HG03066 (cell line): Measurements from ENCODE around the gene IGLON5.

Source experiments
- ATAC-seq: cut with Tn5 transposase; IDR thresholded peaks from one replicate; pipeline ENCODE4 v1.9.1; 2021; ENCODE audit warnings: low read depth; ENCODE audit not compliant: unreplicated experiment

Gene IGLON5

DNA sequence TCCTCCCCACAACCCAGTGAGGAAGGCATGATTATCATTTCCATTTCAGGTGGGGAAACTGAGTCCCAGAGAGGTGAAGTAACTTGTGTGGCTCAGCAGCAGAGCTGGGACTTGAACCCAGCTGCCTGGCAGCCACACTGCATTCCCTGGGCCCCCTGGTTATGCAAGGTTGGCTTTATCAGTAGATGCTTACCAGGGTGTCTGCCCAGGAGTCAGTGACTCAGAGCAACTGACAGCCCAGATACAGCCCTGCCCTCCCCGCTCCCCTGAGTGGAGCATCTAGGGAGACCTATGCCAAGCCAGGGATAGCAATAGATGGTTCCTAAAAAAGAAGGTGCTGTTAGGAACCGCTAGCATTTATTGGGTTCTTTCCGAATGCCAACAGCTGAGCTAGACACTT, 5.9 kb downstream of the IGLON5 start:
- ATAC-seq: no peak

DNA sequence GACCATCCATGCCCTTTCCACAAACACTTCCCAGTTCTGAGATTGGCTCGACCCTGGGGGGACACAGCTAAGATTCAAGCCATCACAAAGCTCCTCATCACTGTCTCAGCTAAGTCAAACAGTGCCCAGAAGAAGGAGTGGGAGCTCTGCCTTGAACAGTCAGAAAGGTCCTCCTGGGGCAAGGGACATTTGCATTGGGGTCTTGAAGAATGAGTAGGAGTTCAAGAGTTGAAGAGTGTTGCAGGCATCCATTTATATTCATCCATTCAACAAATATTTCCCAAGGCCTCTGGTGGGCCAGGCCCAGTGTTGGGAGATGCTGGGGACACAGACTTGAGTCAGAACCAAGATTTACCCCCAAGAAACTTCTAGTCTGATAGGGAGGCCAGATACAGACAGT, 6.5 kb downstream of the IGLON5 start:
- no peak for ATAC-seq

DNA sequence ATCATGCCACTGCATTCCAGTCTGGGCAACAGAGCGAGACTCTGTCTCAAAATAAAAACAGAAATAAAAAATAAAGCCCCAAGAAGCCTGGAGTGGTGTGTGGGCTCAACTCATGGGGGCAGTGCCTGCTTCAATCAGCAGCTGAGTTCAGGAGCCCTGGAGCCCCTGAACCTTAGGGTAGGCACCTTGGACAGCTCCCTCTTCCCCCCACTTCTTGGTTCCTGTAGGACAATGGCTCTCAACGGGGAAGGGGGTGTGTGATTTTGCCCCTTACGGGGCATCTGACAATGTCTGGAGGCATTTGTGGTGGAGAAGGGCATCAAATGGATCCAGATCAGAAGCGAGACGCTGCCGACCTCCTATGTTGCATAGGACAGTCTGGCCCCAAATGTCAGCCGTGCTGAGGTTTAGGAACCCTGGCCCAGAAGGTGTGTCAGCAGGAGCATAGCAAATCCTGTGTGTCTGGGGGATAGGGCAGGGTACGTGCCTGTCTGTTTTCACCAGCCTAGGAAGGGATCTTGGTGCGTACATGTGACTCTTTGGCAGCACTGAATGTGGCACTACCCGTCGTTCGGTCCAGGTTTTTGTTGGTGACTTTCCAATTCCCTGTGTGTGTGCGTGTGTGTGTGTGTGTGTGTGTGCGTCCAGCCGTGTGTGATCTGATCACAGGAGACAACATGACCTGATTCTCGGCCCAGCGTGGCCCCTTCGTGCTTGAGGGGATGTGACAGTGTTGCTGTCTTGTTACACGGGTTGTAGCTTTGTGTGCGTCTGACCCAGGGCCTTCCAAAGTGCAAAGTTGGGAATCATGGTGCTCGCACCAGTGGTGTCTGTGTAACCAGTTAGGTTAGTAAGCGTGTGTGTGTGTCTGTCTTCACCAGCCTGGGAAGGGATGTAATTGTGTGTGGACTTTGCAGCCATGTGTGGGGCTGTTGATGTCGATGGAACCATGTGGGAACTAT, 7.5 kb downstream of the IGLON5 start:
- ATAC-seq: no peak

DNA sequence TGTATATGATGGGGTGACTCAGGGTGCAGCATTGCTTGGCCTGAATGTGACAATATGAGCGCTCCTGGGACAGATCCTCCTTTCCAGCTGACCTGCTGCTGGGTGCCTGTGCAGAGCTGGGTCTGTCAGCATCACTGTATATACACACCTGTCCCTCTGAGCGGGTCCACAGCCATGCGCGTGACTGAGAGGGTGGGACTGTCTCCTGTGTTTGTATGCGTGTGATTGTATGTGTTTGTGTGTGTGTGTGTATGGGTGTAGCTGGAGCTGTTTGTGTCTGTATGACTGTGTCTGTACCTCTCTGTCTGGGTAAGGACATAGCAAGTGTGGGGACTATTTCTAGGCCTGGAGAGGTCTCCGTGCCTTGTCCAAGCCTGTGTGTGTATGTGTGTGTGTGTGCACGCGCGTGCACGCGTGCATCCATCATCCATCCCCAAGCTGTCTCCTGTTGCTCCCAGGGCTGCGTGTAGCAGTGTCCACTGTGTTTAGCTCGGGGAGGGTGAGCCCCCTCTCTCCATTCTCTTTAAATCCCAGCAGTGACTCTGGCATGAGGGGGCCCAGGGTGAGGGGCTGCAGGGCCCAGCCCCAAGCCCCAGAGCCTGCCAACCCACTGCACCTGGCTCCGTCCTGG, 8.3 kb downstream of the IGLON5 start:
- ATAC-seq: no peak

DNA sequence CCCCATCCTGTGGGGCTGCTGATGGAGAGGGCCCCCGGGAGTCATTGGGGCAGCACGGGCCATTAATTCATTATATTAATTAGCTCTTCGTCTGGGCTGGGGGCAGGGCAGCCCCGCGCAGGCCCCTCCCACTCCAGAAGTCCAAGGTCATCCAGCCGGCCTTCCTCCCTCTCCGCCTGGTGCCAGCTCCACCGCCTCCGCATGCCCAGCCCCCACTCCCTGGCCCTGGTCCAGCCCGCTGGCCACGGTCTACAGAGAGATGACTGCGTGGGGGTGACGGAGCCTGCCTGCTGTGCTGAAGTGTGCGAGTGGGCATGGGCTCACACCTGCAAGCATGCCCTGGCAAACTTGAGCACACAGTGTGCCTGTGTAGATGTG, 8.8 kb downstream of the IGLON5 start:
- no peak for ATAC-seq

DNA sequence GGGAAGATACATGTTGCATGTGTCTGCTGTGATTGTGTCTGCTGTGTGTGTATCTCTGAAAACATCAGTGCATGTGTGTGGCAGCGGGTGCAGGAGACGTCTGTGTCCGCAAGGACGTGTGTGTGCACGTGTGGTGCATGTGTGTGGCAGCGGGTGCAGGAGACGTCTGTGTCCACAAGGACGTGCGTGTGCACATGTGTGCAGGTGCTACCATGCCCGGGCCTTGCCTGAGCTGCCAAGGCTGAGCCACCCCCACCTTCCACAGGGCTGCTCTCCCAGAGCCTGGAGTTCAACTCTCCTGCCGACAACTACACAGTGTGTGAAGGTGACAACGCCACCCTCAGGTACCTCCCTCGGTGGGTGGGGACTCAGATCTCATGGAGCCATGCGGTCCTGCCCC, 10.4 kb downstream of the IGLON5 start:
- no peak for ATAC-seq

DNA sequence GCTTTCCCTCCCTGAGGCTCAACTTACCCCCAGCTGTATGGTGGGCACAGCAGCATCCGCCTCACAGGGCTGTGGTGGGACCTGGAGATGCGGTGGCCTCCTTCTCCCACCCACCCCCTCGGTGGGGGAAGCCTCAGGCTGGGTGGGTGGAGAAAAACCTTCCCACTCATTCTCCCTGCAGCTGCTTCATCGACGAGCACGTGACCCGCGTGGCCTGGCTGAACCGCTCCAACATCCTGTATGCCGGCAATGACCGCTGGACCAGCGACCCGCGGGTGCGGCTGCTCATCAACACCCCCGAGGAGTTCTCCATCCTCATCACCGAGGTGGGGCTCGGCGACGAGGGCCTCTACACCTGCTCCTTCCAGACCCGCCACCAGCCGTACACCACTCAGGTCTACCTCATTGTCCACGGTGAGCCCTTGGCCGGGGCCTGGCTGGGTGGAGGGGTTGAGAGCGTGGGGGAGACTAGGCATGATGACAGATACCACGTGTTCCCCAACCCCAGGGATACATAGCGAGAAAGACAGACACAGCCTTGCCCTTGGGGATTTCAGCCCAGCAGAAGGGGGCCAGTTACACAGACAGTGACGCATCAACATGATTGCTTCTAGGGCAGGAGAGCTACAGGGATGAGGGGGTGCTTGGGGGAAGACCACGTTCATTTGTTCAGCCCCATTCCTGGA, 12.2 kb downstream of the IGLON5 start:
- ATAC-seq: no peak

DNA sequence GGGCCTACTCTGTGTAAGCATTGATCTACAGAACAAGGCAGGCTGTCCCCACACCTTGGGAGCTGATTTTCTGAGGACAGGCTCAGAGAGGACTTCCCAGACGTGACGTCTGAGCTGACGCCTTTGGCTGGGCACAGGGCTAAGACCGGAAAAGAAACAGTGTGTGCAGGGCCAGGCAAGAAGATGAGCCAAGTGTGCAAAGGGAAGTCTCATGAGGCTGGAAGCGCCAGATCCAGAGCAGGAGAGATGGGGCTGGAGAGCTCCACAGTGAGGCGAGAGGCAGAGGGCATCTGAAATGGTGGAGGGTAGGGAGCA, 12.7 kb downstream of the IGLON5 start:
- no peak for ATAC-seq

DNA sequence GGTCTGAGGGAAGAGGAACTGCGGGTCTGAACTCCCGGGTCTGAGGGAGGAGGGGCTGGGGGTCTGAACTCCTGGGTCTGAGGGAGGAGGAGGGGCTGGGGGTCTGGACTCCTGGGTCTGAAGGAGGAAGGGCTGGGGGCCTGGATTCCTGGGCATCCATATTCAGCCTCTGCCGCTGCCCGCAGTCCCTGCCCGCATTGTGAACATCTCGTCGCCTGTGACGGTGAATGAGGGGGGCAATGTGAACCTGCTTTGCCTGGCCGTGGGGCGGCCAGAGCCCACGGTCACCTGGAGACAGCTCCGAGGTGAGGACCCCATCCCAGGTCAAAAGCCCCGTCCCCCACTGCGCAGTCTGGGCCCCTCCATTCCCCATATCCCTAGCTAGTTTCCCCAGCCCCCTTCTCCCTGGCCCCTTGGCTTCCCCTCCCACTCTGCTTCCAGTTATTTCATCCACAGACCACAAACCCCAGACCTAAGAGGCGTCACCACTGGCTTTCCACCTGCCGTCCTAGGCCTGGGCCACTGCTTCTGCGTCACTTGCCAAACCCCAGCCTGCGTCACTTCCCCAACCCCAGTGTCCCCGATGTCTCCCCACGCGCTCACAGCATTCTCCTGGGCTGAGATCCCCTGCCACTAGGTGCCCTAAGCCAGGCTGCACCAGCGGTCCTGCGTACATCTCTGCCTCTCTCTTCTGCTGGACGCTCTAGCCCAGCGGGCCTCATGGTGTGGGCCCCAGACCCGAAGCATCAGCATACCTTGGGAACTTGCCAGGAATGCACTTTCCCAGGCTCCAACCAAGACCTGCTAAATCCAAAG, 13.9 kb downstream of the IGLON5 start:
- no peak for ATAC-seq

DNA sequence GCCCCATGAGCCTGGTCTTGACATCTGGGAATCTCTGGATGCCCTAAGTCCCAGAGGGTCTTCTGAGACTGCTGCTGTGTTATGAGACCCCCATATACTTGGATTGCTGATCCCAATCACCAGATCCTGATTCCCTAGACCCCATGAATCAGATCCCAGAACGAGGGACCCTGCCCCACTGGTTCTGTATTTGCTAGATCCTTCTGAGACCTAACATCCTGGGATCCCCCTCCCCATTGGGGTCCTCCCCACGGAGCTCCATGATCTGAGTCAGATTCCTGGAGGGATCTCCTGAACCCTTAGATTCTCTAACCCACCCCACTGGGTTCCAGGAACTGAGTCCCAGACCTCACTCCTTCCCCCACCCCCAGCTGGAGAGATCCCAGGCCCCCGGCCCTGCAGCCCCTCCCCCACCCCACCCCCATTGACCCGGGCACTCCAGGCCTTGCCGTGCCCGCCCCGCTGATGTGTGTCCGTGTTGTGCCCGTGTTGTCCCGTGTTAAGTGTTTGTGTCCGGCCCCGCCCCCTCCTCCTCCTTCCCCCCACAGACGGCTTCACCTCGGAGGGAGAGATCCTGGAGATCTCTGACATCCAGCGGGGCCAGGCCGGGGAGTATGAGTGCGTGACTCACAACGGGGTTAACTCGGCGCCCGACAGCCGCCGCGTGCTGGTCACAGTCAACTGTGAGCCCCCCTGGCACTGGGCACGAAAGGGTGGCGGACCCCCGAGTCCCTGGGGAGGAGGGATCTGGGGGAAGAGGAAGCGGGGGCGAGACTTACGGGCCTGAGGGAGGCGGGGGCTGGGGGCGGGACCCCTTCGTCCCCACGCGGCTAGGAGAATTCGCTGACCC, 15.0 kb downstream of the IGLON5 start:
- no peak for ATAC-seq

DNA sequence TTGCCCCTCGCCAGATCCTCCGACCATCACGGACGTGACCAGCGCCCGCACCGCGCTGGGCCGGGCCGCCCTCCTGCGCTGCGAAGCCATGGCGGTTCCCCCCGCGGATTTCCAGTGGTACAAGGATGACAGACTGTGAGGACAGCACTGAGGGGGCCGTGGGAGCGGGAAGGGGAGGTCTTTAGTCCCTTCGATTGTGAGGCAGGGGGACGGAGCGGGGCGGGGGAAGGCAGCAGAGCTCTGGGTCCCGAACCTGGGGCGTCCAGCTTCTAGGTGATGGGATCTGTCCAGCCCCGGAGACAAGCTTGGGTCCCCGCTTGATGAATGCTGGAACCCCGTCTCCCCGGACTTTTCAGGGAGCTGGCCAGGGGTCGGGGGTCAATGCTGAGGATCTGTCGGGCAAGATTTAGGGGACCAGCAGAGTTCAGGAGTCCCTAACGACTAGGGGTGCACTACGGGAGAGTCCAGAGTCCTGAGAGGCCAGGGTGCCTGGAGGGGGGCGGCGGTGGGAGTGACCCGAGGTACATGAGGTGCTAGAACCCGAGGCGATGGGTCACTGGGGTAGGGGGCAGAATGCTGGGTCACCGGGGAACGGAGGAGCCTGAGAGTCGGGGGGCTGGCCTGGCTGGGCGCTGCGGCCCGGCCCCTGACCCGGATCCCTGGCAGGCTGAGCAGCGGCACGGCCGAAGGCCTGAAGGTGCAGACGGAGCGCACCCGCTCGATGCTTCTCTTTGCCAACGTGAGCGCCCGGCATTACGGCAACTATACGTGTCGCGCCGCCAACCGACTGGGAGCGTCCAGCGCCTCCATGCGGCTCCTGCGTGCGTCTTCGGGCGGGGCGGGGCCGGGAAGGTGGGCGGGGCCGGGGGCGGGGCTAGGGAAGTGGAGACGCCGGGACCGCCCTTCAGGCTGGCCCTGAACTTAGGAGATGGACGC, 15.9 kb downstream of the IGLON5 start:
- no peak for ATAC-seq

DNA sequence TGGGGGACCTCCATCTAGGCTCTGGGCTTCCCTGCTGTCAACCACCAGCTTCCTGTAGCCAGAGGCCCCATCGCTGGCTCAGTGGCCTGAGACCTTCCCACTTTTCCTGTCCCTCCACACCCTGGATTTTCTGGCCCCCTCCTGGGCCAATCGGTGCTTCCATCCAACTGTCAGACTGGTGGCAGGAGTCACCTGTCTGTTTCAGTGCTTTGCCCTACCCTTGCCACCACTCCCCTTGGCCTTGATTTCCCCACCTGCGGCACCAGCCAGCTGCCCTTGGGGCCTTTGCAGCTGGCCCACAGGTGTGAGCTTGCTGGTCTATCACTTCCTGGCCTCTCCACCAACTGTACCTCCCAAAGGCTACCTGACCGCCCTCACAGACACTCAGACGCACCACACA, 18.0 kb downstream of the IGLON5 start:
- ATAC-seq: no peak

DNA sequence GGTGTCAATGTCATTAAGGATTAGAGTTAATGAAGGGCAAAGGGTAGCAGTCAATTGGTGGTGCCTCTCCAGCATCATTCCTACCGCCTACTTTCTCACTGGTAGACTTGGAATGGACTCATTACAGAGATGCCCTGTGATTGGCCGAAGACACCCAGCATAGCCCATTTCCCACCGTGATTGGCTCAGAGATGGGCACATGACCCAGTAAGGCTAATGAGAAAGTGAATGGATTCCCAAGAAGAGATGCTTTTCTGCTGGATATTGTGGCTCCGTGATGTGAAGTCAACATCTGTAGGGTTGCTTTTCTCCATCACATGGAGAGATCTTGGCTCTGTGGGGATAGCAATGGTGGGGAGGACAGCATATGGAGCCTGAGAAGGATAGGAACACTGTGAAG, 18.9 kb downstream of the IGLON5 start:
- ATAC-seq: no peak

DNA sequence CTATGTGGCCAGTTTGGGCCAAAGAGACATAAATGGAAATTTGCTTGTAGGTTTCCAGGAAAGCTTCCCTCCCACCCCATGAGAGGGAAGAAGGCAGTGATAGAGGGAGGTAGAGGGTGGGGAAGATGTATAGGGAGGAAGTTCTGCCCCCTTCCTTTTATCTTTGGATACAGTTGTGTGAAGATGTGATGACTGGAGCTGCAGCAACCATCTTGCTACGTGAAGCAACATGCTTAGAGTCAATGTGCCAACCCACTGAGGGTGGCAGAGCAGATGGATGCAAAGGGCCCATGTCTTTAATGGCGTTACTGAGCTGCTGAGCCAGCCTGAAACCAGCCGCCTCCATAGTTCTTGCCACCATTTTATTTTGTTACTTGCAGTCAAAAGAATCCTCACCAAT, 19.7 kb downstream of the IGLON5 start:
- ATAC-seq: no peak

DNA sequence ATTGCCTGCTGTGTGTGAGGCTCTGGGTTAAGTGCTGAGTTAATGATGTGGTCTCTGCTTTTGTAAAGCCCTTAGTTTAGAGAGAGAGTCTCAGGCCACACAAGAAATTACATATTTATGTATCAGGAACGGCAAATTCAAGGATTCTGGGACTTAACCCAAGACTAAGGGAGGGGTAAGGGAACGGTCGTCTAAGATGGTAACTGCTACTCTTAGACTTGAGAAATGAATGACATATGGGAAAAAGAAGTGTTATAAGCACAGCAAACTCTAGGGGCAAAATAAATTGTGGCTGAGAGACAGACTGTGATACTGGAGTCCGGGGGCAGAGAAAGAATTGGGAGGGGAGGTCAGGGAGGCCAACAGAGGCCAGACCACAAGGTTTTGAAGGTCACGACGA, 20.3 kb downstream of the IGLON5 start:
- ATAC-seq: no peak

DNA sequence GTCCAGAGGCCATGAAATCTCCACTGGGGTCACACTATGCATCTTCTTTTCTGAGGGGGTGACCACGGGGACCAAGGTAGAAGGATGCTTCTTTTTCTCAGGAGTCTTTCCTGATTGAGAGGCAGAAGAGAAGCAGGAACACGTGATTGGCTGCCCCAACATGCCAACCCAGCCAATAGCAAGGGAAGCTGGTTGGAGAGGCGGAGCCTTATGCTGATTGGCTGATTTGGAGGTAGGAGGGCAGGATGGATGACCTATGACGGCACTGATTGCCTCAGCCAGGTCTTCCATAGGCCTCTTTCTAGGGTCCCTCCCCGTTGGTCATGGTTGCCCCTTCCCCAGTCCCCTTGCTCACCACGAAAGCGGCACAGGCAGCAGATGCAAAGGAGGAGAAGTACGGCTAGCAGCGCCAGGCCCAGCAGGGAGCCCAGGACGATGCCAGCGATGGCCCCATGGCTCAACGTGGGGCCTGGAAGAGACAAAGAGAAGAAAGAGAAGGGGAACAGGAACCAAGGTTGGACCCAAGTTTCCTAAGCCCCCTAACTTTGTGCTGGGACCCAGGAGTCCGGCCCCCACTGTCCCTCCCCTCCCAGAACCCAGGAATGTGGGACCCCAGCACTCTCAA, 22.5 kb downstream of the IGLON5 start:
- no peak for ATAC-seq

DNA sequence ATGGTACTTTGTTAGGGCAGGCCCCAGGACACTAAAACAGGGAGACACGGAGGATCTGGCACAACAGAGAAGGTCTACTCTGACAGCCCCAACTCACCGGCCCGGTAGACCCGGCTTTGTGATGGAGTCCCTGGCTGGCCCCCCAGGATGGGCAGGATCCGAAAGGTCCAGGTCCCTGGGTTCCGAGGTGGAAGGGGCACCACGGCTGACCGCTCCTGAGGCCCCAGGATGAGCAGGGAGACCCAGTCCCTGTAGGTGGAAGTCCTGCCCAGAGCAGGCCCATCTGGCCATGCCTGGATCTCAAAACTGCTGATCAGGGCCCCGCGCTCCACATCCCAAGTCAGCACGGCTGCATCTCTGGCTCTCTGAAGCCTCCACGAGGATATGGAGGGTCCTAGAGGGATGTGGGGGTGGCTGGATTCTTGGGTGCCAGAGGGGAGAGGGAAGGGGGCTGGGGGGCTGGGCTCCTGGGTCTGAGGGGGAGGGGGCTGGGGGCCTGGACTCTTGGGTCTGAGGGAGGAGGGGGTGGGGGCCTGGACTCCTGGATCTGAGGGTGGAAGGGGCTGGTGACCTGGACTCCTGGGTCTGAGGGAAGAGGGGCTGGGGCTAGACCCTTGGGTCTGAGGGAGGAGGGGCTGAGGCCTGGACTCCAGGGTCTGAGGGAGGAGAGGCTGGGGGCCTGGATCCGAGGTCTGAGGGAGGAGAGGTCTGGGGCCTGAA, 25.9 kb downstream of the IGLON5 start:
- ATAC-seq: no peak
